ENCODE results near the gene NEK5.

GRCh38 chr13:52161181-52161646 lies 32.3 kb upstream of the NEK5 start:
- TF ChIP-seq CTCF (IDR thresholded peaks at IDR 0.05) (no peak), POLR2AphosphoS5 (IDR thresholded peaks at IDR 0.05) (no peak)

Measured in prostate gland (tissue), 2 donors.